COLO829 (cell line): Measurements from ENCODE around the gene DGKG.

ENCODE experiments used
- DNase-seq: peaks from one replicate; pipeline ENCODE4 v3.0.0; 2012; ENCODE audit warnings: low spot score

DGKG gene

DNA sequence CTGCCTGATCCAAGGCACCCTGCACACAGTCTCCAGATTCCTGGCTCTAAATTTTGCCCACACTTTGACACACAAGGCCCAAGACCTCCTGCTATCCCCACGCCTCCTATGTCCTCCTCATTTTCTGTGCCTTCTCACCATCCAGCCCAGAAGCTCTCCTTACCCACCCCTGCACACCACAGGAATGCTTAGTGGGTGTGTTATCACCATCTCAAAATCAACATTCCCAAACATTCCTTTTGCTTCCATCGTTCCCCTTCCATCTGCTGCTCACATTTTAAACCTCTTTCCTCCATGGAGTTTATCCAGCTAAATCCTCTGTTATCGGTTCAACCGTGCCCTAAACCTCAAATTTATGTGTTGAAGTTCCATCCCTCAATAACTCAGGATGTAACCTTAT lies 43.9 kb downstream of the DGKG start:
- no peak for DNase-seq

DNA sequence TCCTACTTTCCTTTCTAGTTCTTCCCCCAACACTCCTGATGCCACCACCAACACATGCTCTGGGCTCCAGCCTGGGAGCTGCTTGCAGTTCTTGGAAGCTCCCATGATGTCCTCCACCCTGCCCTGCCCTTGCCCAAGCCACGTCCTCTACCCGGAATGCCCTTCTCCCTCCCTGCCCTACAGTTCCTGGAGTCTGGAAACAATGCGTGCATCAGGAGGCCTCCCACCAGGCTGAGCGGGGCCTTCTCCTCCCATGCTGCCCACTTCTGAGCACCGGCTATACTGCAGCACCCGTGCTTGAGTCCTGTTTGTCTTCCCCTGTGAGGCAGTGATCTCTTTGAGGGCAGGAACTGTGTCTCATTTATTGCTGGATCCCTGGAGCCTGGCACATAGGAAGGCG lies 44.6 kb downstream of the DGKG start:
- DNase-seq = no peak

DNA sequence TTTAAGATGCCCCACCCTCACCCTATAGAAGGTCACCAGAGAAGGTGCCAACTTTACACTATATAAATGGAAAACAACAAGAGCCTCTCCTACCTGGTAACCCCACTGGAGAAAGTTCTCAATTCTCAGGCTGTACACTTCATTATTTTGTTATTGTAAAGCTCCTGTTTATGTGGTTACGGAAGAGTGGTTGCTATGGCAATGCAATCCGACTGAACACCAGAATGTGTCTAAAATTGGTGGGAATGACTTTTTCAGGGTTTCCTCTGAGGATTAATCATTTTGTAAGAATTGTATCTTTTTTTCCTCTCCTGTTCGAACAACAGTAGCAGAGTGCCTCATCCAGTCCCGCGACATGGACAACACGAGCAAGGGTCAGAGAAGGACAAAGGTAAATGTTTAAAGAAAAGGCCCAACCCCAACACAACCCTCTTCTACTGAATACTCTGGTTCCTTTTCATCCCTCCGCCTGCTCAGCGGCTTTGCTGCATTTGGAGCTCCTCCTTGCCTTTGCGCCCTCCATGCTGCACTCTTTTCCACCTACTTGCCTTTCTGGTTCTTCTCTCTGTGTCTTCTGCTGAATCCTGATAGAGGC lies 45.3 kb downstream of the DGKG start:
- DNase-seq = no peak

DNA sequence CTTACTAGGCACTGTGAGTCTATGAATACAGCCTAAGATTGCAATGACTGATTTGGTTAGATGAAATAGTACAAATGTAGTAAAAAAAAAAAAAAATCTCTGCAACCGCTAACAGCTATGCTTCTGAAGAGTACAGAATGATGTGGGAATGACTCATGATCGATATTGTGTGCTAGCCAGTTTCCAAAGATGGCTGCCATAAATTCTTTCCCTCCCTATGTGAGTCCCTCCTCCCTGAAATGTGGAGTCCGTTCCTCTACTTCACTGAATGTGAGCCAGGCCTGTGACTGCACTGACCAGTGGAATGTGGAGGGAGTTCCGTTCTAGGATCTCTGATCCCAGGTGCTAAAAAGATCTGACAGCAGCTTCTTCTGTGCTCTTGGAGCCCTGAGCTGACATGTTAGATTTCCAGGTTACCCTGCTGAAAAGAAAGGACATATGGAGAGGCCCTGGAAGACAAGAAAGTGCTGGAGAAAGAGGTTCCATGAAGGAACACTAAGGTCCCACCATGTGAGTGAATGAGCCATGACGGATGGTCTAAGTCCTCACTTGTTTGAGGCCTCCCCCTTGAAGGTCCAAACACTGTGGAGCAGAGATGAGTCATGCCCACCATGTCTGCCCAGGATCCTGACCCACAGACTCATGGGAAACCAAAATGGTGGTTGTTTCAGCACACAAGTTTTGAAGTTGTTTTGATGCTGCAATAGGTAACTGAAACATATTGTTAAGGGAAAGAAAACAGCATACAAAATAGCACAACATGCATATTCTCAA lies 46.3 kb downstream of the DGKG start:
- DNase-seq = no peak

DNA sequence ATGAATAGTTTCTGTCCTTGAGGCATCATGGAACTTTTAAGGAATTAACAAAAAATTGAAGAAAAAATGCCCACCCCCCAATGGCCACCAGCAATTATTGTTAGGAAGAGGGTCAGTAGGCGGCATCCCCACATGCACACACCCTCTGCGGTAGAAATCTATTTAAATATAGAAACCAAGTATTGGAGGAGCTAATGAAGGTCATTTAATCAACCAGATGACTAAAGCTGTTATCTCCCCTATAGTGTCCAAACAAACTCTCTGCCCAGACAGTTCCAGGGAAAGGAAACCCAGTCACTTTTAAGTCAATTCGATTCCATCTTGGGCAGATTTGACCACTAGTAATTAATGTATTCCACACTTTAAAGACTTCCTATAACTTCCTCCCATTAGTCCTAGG lies 47.1 kb downstream of the DGKG start:
- no peak for DNase-seq

DNA sequence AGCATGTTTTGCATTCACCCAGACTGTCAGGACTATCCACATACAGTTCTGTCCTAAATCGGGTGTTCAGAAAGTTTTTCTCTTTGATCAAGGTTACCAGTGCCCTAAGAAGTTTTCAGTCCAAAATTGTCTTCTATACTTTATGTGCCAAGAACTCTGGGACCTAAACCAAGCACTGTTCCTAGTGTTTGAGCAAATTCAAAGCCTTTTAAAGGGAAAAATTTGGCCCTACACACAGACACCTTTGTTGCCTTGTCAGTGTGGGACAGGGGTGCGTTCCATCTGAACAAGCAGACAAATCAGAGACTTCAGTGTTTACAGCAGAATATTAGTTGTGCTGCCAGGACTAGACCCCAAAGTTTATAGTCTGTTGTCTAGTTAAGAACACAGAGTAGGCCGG lies 50.6 kb downstream of the DGKG start:
- DNase-seq = no peak

DNA sequence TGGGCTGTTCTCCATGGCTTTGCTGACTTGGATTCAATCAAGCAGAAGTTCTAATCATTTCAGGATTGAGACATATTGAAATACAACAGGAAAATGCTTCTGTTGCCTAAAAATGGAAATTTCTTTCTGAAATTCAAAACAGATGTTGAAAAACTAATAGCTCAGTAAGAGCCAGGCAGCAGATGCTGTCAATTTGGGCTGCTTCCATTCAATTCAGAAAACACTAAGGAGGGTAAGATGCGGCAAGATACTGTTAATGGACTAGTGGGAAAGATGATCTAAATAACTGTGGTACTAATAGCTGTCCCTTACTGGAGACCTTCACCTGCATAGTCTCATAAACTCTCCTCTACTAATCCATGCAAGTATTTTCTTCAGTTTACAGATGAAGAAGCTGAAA lies 53.5 kb downstream of the DGKG start:
- no peak for DNase-seq

DNA sequence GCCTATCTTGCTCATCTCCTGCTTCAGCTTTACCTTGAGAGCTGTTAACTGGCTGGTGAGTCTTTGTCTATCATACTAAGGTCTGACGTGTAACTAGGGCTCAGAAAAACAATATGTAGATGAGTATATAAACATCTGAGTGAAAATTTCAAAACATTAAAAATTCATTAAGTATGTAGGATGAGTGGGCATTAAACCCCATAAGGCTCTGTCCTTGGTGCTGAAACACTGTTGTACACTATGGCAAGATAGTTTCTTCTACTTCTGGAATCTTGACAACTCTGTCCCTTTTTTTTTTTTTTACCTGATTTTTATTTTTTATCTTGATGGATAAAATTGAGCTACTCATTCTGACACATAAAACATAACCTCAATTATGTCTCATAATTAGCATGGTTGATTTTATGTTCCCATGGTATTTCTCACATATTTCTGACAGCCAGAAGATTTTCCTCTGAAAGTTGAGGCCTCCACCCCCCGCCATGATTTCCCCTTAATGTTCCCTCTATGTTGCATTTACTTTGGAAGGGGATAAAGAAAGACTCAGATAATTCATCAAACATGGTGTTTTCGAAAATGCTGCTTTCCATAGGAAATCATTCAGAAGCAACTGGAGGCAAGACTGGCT lies 54.3 kb downstream of the DGKG start:
- peak; percentile 25 for DNase-seq

DNA sequence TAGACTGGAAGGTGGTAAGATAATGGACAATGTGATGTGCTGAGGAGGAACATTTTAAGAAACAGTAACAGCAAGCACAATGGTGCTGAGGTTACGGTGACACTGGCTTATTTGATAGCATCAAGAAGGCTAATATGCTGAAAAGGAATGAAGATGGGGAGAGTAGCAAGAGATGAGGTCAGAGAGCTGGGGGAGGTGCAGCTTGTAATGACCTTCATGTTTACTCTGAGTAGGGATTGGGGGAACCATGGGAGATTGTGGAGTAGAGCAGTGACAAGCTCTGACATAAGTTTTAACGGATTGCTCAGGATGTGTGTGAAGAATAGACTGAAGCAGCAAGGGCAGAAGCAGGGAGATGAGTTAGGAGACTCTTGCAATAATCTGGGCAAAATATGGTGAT lies 56.7 kb downstream of the DGKG start:
- DNase-seq = no peak

DNA sequence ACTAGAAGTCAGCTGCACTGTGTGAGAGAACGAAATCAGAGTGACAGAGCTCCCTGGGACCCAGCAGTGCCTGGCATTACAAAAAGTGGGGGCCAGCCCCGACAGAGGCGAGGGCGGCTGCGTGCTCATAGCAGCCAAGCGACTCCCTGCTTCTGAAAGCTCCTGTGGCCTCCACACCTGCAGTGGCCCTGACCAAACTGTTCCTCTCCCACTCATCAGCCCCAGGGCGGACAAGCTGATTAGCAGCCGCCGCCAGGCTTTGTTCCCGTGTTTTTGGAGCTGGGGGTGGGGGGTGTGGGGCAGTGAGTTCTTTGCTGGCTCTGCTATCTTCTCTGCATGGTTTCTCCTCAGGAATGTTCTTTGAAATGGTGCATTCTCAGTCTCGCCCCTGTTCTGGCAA lies 58.1 kb downstream of the DGKG start:
- no peak for DNase-seq

DNA sequence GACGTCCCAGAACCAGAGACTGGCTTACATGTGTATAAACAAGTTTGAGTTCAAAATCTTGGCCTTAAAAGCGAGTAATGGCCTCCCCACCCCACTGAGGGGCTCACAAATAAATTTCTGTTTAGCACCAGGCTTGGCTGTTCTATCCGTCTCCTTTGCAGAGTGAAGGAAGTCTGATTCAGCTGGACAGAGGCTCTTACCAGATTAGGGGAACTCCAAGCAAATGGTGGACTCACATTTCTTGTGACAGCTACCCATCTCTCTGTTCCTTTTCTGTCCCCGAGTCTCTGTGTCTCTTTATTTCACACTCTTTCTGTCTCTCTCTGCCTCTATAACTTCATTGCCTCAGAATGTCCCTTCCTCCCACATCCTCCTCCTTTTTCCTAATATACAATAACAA lies 62.7 kb downstream of the DGKG start:
- DNase-seq = no peak

DNA sequence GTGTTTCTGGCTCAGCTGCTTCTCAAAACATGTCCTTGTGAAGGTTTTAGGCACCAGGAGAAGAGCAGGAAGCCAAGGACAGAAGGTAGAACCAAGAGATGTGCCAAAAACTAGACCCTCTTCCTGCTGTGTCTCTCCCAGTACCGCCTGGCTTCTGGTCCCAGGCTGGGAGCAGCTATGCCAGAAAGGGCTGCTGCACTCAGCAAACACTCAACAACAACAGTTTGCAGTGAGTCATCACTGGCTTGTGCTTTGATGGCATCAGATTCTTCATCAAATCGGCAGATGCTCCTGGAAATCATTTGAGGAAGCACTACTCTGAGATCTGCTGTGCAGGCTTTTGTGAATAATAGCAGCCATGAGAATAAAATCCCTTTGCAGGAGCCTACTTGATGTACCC lies 63.2 kb downstream of the DGKG start:
- peak; percentile 24 for DNase-seq

DNA sequence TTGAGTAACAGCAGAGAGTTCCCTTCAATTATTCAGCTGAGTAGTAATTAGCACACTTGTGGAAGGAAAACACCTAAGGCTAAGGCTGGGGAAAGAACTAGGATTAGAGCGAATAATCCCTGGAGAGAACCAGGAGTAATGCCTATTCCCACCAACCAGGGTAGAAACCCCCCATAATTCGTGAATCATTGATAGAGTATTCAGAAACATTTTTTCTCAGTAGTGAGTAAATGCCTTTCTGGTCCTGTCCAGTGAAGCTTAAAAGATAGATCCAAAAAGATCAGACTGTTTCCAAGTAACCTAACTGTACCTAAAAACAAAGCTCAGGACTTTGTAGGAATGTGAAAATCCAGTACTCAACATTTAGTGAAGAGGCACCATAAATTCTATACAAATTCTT lies 71.2 kb downstream of the DGKG start:
- DNase-seq = no peak

DNA sequence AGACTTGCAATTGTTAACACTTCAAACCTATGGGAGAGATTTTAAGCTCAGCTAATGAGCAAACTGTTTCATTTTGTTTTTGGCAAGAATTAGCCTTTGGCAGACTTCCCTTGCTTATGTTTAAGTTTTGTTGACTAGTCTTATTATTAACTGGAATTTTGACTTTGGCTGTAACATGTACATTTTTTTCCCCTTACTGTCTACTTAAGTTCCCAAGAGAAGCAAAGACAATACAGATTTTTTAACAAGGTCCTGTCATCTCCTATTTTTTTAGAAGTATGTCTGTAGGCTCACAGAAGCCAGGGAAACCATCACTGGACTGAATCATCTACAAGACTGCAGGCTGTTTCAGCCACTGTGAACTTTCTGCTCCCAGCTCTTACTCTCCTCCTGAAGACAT lies 74.3 kb downstream of the DGKG start:
- DNase-seq = peak; percentile 13

DNA sequence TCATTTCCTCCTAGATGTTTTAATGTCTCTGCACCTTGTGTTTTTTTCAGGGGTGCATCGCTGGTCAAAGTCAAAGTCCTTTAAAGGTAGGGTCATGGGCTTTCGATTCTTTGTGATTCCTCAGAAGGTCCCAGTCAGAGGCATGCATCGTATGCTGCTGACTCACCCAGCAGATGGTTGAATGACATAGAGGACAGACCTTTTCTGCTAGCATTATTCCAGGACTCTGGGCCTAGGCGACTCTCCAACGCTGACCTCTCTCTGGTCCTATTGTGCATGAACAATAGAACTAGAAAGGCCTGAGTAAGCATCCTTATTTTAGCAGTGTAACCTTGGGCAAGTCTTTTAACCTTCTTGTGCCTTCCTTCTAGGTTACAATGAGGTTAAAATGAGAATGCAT lies 75.9 kb downstream of the DGKG start:
- no peak for DNase-seq

DNA sequence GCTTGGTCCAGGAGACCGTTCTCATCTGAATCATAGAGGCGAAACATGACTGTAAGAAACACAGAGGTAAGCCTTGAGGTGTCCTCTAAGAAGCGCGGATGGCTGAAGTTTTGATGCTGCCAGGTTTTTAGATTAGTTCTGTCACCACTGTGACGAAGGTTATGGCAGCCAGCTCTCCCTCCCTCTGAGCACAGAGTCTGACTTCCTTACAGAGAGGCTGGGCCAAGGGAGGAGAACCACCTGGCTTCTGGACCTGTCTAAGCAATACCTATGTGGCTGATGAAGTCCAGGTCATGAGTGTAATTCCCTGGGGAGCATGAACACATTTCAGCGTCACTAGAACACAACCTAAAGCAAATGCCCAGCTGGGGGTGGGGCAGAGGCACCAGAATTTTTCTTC lies 77.4 kb downstream of the DGKG start:
- no peak for DNase-seq

DNA sequence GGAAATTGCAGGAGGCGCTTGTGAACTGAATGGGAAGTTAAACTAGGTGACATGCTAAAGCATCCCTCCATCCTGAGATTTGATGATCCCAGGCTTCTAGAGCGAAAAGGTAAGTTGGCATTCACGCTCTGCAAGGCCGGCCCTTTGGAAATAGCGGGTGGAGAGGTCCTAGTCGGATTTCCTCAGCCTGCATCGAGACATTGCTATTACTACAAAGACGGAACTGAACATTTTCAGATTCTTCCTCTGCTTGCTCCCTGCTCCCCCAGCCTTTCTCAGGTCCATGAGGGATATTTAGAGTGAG lies 77.7 kb downstream of the DGKG start:
- no peak for DNase-seq

DNA sequence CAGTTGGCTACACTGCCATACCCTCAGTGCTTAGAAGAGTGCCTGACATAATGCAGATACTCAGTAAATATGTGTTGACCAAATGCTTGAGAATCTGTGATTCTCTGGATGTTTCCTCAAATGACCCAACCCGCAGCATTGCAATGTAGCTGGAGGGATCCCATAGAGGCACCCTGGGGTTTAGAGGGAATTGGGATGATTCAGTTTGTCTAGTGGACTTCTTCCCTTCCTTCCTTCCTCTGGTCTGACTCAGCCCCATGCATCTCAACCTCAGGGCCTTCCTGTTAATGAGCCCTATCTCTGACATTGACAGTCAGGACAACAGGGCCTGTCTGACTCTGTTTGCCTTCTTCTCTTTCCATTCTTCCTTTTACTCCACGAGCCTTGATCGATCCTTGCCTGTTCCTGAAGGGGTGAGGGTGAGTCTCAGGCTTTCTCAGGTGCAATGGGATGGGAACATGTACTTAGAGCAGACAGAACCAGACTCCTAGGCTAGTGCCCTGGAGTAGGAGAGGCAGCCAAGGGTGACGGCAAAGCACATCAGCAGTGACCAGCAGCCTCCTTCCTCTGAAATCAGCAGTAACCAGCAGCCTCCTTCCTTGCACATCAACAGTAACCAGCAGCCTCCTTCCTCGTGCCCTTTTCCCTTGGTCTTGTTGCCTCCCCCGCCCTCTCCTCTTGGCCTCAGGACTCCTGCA lies 78.2 kb downstream of the DGKG start:
- DNase-seq = no peak

DNA sequence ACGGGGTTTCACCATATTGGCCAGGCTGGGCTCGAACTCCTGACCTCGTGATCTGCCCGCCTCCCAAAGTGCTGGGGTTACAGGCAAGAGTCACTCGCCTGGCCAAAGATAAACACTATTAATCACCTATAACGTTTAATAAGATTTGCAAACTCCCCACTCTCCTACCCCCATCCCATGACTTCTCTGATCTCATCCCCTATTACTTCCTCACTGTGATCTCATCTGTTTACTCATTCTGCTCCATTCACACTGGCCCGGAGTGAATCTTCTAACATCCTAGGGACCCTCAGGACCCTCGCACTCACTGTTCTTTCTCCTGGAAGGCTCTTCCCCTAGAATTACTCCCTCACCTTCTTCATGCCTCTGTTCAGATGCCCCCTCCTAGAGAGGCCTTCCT lies 78.9 kb downstream of the DGKG start:
- no peak for DNase-seq

DNA sequence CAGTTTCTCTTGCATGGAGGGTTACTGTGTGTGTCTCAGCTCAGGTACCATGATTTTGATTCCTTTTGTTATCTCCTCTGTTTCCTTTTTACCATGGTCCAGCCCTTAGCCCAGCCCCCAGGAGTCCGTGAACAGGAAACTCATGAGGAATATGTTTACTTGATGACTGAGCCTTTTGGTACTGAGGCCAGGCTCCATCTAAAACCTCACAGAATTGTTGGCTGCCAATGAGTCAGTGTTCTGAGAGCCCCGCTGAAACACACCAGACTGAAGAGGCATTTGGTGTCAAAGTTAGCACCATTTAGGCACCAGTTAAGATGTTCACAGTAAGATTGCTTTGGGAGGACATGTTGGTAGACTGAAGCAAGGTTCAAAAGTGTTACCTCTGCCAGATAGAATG lies 80.9 kb downstream of the DGKG start:
- no peak for DNase-seq

DNA sequence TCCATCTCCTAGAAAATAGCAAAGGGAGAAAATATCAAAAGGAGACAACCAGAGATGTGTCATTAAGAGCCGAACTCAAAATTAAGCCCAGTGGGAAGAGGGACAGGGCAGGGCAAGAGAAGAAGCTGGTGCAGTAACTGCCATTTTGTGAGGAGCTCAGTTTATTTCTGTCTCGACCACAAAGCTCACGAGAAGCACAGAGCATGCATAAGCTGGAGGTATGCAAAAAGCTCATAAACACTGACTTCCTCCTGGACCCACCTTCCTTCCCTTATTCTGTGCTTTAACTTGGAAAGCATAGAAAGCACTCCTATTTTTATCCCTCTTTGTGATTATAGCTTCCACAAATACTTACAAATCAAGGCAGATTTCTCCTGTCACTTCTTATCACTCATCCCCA lies 81.3 kb downstream of the DGKG start:
- no peak for DNase-seq

DNA sequence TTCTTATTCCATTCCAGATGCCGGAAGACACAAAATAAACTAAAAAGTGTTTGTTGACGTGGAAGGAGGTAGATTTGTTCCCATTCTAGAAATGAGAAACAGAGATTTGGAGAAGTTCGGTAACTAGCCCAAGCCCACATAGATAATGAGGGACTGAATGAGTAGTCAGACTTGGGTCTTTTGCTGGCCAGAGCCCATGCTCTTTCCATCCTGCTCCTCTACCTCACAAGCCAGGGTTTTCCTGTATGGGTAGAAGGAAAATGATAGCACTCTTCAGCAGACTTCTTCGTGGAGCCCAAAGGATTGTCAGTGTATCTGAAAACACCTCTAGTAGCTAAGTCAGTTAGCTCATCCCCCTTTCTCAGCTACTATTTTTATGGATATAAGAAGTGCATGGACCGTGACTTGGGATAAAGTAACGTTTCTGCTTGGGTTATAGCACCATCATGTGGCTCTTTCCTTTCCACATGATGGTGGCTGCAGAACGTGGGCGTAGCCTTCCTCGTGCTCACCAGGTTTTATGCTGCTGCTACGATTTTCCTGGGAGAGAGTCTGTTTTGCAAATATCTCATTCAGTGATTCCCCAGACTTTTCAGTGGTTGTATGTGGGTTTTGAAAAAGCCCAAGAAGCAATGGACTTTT lies 84.6 kb downstream of the DGKG start:
- peak; percentile 50 for DNase-seq

DNA sequence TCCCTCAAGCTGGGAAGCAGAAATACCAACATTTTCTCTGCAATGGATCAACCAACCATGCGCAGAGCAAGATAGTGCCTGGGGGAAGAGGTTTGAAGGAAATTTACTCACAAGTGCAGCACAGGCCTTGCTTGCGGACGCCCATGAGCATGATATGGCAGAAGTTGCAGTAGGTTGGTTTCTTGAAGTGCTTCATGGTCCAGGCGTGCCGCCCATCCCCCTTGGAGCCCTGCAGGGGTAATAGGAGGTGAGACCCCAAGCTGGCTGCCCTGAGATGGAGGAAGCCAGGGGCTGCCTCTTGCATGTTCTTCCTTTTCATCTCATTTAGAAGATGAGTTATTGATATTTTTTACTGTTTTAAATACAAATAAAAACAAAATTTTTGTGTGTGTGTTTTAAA lies 86.6 kb downstream of the DGKG start:
- no peak for DNase-seq
